Left ventricle myocardium inferior (tissue), 1 donor: ENCODE measurements around the gene ZSCAN10. TPM values are rescaled to one million over a fixed set of nuclear protein-coding genes. Genes with fewer than 3 reads are reported as not detected.

Source experiments
- DNase-seq: peaks from one replicate; pipeline ENCODE4 v3.0.0-alpha.2; 2020
- H3K27ac ChIP-seq: fragments of 200-600 bp; replicated peaks from 2 replicates; pipeline ENCODE4 v1.8.0; 2021
- H3K27me3 ChIP-seq: fragments of 200-600 bp; 2 replicates; pipeline ENCODE4 v1.8.0; 2021; ENCODE audit warnings: low read depth
- H3K36me3 ChIP-seq: fragments of 200-600 bp; 2 replicates; pipeline ENCODE4 v1.8.0; 2021
- H3K4me1 ChIP-seq: fragments of 200-600 bp; 2 replicates; pipeline ENCODE4 v1.8.0; 2021
- H3K4me3 ChIP-seq: fragments of 200-600 bp; 2 replicates; pipeline ENCODE4 v1.8.0; 2021; ENCODE audit warnings: mild to moderate bottlenecking, moderate library complexity
- H3K9me3 ChIP-seq: fragments of 200-600 bp; replicated peaks from 2 replicates; pipeline ENCODE4 v1.8.0; 2021
- CTCF ChIP-seq: fragments of 200-600 bp; IDR thresholded peaks from 2 replicates; pipeline ENCODE4 v1.8.0; 2021; ENCODE audit warnings: antibody characterized with exemption, mild to moderate bottlenecking, borderline replicate concordance
- intact Hi-C: fragments of 100-400 bp; cut with micrococcal nuclease; formaldehyde crosslinking; loops from one replicate; pipeline ENCODE4 v1.11.0; 2022
- total RNA-seq: library from RNA; stranded (reverse); fragmentation: NEBNext Ultra II Directional; extraction: Animal tissue kit (Norgen Biotek cat#: 25700); gene quantifications from one replicate; pipeline ENCODE4 v1.2.1, GENCODE V29; 2021
- donor health status: DM: no; HTN: yes; CAD: no; lungs with severe emphysema.

The ZSCAN10 gene
- total RNA-seq, 1 donor from 2014 or later = not detected

GRCh38 chr16:3065069-3065741 lies 33.9 kb downstream of the ZSCAN10 start, which contains the start of gene IL32:
TSS of gene IL32 (plus strand) at chr16:3065640. CDS start at chr16:3065812, 172 bp downstream.
- peak; percentile 61 for DNase-seq
- Histone ChIP-seq H3K4me3 (peak within 1 kb of the TSS; percentile 69), H3K27me3 (no peaks in the 10 kb centered on the region), H3K27ac (peak within 1 kb of the TSS; percentile 80), H3K36me3 (peaks cover 9% of the 10 kb centered on the region), H3K9me3 (no peaks in the 10 kb centered on the region), H3K4me1 (peaks cover 38% of the 10 kb centered on the region)
- TF ChIP-seq CTCF = no peak
- intact Hi-C loops = no loop called here

- Histone ChIP-seq H3K4me3 (no peak overlapping the region), H3K9me3 (no peaks in the 10 kb centered on the region), H3K4me1 (peaks cover 51% of the 10 kb centered on the region), H3K27ac (peak overlapping the region; percentile 80), H3K36me3 (peaks cover 9% of the 10 kb centered on the region), H3K27me3 (no peaks in the 10 kb centered on the region)
- intact Hi-C loops = no loop called here
- TF ChIP-seq CTCF = no peak
- DNase-seq = no peak
Measured at GRCh38 chr16:3063625-3064386, 35.3 kb downstream of the ZSCAN10 start.

GRCh38 chr16:3062553-3062952 lies 36.5 kb downstream of the ZSCAN10 start:
- peaks cover 53% of the 10 kb centered on the region for H3K4me1 ChIP-seq
- H3K36me3 ChIP-seq = no peaks in the 10 kb centered on the region
- H3K27me3 ChIP-seq = no peaks in the 10 kb centered on the region
- intact Hi-C loops = no loop called here
- no peak overlapping the region for H3K27ac ChIP-seq
- DNase-seq = no peak
- no peak overlapping the region for H3K4me3 ChIP-seq
- H3K9me3 ChIP-seq = no peaks in the 10 kb centered on the region
- no peak for TF ChIP-seq CTCF

- H3K9me3 ChIP-seq = no peaks in the 10 kb centered on the region
- no peak overlapping the region for H3K4me3 ChIP-seq
- H3K36me3 ChIP-seq = no peaks in the 10 kb centered on the region
- no peak for DNase-seq
- H3K27me3 ChIP-seq = no peaks in the 10 kb centered on the region
- no peak for TF ChIP-seq CTCF
- H3K4me1 ChIP-seq = peaks cover 45% of the 10 kb centered on the region
- intact Hi-C loops = no loop called here
- H3K27ac ChIP-seq = peak overlapping the region; percentile 90
Measured at GRCh38 chr16:3060339-3061127, 38.6 kb downstream of the ZSCAN10 start.

GRCh38 chr16:3059723-3060242 lies 39.3 kb downstream of the ZSCAN10 start:
- intact Hi-C loops = loop anchor here (10.0 kb wide), 1 partner anchor 65 kb away; no protein-coding TSS in a partner anchor
- Histone ChIP-seq H3K27me3 (no peaks in the 10 kb centered on the region), H3K4me3 (peak overlapping the region; percentile 98), H3K27ac (peak overlapping the region; percentile 90), H3K9me3 (no peaks in the 10 kb centered on the region), H3K36me3 (no peaks in the 10 kb centered on the region), H3K4me1 (peaks cover 39% of the 10 kb centered on the region)
- no peak for DNase-seq
- no peak for TF ChIP-seq CTCF
